ENCODE measurements around the gene BABAM2. TPM values are rescaled to one million over a fixed set of nuclear protein-coding genes. Genes with fewer than 3 reads are reported as not detected.

The BABAM2 gene
- total RNA-seq, 1 experiment from 2014 or later: 46.1 TPM

DNA sequence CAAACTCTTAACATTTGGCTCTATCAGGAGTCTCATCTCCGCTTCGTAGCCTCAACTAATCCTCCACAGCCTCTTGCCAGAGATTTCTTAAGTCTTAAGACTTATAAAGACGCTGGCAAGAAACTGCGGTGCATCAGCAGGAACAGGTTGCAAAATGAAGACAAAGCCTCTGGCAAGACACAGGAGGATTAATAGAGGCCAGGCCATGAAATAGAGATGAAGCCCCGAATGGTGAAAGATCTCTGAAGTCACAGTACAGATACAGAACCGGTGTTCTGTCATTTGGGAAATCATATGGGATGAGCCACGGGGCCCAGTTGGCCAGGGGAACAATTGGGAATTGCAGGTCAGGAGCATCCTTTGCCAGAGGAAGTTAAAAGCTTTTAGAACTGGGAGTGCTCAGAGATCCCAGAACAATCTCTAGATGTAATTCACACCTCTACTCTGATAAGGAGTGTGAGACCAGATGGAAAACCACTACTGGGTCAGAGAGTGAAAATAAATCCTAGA is 311.2 kb downstream of the BABAM2 start:
- DNase-seq: no peak
- intact Hi-C loops (cut with micrococcal nuclease; ENCODE audit: unreplicated experiment): no loop called here
- no peaks in the 10 kb centered on the region for H3K27me3 ChIP-seq (ENCODE audit: insufficient read depth, low read depth)
- CTCF ChIA-PET: no interaction called here
- H3K4me3 ChIP-seq: no peak overlapping the region
- POLR2A ChIA-PET (ENCODE audit: unreplicated experiment): no interaction called here
- H3K79me2 ChIP-seq (ENCODE audit: low read depth): no peaks in the 10 kb centered on the region
- H4K20me1 ChIP-seq (ENCODE audit: insufficient read depth): no peaks in the 10 kb centered on the region
- peaks cover 9% of the 10 kb centered on the region; the same call in 1 of the 2 replicates for H3K9me3 ChIP-seq (ENCODE audit: insufficient read depth, low read depth)
- no peak overlapping the region for H2AFZ ChIP-seq
- no peaks in the 10 kb centered on the region for H3K9me2 ChIP-seq (ENCODE audit: insufficient read depth)
- no peak overlapping the region for H3K4me2 ChIP-seq
- H3K36me3 ChIP-seq (ENCODE audit: low read depth): peaks cover 6% of the 10 kb centered on the region; the same call in 1 of the 2 replicates
- no TSS peak for BruUV-seq (replicated peaks)
- no peaks in the 10 kb centered on the region for H3K4me1 ChIP-seq (replicated peaks; ENCODE audit: insufficient read depth)
- H3F3A ChIP-seq (ENCODE audit: insufficient read depth, low read depth): peaks cover 4% of the 10 kb centered on the region; the same call in 1 of the 2 replicates
- TF ChIP-seq EZH2 (IDR thresholded peaks at IDR 0.05; ENCODE audit: low read depth): no peak
- TF ChIP-seq, protein P1, sequence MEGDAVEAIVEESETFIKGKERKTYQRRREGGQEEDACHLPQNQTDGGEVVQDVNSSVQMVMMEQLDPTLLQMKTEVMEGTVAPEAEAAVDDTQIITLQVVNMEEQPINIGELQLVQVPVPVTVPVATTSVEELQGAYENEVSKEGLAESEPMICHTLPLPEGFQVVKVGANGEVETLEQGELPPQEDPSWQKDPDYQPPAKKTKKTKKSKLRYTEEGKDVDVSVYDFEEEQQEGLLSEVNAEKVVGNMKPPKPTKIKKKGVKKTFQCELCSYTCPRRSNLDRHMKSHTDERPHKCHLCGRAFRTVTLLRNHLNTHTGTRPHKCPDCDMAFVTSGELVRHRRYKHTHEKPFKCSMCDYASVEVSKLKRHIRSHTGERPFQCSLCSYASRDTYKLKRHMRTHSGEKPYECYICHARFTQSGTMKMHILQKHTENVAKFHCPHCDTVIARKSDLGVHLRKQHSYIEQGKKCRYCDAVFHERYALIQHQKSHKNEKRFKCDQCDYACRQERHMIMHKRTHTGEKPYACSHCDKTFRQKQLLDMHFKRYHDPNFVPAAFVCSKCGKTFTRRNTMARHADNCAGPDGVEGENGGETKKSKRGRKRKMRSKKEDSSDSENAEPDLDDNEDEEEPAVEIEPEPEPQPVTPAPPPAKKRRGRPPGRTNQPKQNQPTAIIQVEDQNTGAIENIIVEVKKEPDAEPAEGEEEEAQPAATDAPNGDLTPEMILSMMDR (conservative IDR thresholded peaks at IDR 0.05): no peak
- no peak overlapping the region for H3K27ac ChIP-seq

DNA sequence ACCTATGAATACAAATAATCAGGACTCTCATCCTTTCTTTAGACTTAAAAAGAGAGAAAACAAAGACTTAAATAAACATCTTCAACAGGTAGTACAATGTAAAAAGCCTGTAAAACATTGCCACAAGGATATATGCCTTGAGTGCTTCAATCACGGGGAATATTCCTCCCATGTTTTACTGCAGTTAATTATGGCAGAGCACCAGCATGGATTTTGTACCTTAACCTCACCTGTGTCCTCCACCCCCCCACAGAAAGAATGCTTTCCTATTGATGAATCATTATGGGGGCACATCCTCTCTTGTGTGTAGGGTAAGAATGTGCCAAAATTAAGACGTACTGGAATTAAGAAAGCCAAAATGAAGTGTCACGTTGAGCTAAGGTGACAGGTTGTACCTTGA is 312.2 kb downstream of the BABAM2 start:
- peaks cover 9% of the 10 kb centered on the region; the same call in 1 of the 2 replicates for H3K9me3 ChIP-seq (ENCODE audit: insufficient read depth, low read depth)
- no TSS peak for BruUV-seq (replicated peaks)
- no peak overlapping the region for H3K4me3 ChIP-seq
- peaks cover 4% of the 10 kb centered on the region; the same call in 1 of the 2 replicates for H3F3A ChIP-seq (ENCODE audit: insufficient read depth, low read depth)
- ChIA-PET CTCF (no interaction called here), POLR2A (ENCODE audit: unreplicated experiment) (no interaction called here)
- DNase-seq: no peak
- no peaks in the 10 kb centered on the region for H3K4me1 ChIP-seq (replicated peaks; ENCODE audit: insufficient read depth)
- intact Hi-C loops (cut with micrococcal nuclease; ENCODE audit: unreplicated experiment): no loop called here
- H2AFZ ChIP-seq: no peak overlapping the region
- TF ChIP-seq EZH2 (IDR thresholded peaks at IDR 0.05; ENCODE audit: low read depth): no peak
- TF ChIP-seq, protein P1 (conservative IDR thresholded peaks at IDR 0.05): no peak
- H3K27me3 ChIP-seq (ENCODE audit: insufficient read depth, low read depth): no peaks in the 10 kb centered on the region
- no peaks in the 10 kb centered on the region for H3K79me2 ChIP-seq (ENCODE audit: low read depth)
- peaks cover 6% of the 10 kb centered on the region; the same call in 1 of the 2 replicates for H3K36me3 ChIP-seq (ENCODE audit: low read depth)
- H3K4me2 ChIP-seq: no peak overlapping the region
- no peak overlapping the region for H3K27ac ChIP-seq
- no peaks in the 10 kb centered on the region for H3K9me2 ChIP-seq (ENCODE audit: insufficient read depth)
- H4K20me1 ChIP-seq (ENCODE audit: insufficient read depth): no peaks in the 10 kb centered on the region

GRCh38 chr2:28206762-28207161 is 316.2 kb downstream of the BABAM2 start:
- Histone ChIP-seq H3F3A (ENCODE audit: insufficient read depth, low read depth) (no peaks in the 10 kb centered on the region), H3K4me3 (no peak overlapping the region), H3K27me3 (ENCODE audit: insufficient read depth, low read depth) (no peaks in the 10 kb centered on the region), H4K20me1 (ENCODE audit: insufficient read depth) (no peaks in the 10 kb centered on the region), H3K4me1 (replicated peaks; ENCODE audit: insufficient read depth) (no peaks in the 10 kb centered on the region), H2AFZ (no peak overlapping the region), H3K27ac (no peak overlapping the region), H3K9me2 (ENCODE audit: insufficient read depth) (no peaks in the 10 kb centered on the region), H3K4me2 (no peak overlapping the region), H3K79me2 (ENCODE audit: low read depth) (no peaks in the 10 kb centered on the region), H3K9me3 (ENCODE audit: insufficient read depth, low read depth) (peaks cover 9% of the 10 kb centered on the region; the same call in 1 of the 2 replicates), H3K36me3 (ENCODE audit: low read depth) (peaks cover 6% of the 10 kb centered on the region; the same call in 1 of the 2 replicates)
- POLR2A ChIA-PET (ENCODE audit: unreplicated experiment): interaction anchor here (0.6 kb wide), 1 partner anchor 98 kb away, joined by 8 read pairs; no protein-coding TSS in a partner anchor
- intact Hi-C loops (cut with micrococcal nuclease; ENCODE audit: unreplicated experiment): no loop called here
- no peak for DNase-seq
- BruUV-seq (replicated peaks): no TSS peak
- CTCF ChIA-PET: no interaction called here
- TF ChIP-seq EZH2 (IDR thresholded peaks at IDR 0.05; ENCODE audit: low read depth): no peak
- TF ChIP-seq, protein P1 (conservative IDR thresholded peaks at IDR 0.05): no peak
